H1 (cell line): ENCODE data around the gene C11orf71.

Experiments used
- ASH2L ChIP-seq: fragments of 200-600, 300-600 bp; sonication (generic); IDR thresholded peaks from one replicate; pipeline ENCODE4 v1.7.1; 2017; ENCODE audit warnings: low read length
- CBX8 ChIP-seq: fragments of 300-800, 300-1000 bp; sonication (generic); IDR thresholded peaks from 2 replicates; pipeline ENCODE4 v1.7.1; 2016; ENCODE audit warnings: low read depth, low read length, borderline replicate concordance
- CTBP2 ChIP-seq: IDR thresholded peaks from 2 replicates; pipeline ENCODE4 v1.7.0; 2011; ENCODE audit warnings: borderline replicate concordance, mild to moderate bottlenecking, moderate library complexity, mixed read lengths, low read length; ENCODE audit not compliant: insufficient read depth, insufficient read length
- CTCF ChIP-seq, 3 experiments: IDR thresholded peaks; 1 replicate in 2 of 3; 2 replicates in 1 of 3; pipeline versions ENCODE4 v1.5.1 to v1.6.1; 2011; ENCODE audit warnings: low read length in 3 of 3, mild to moderate bottlenecking in 3 of 3, inconsistent platforms in 2 of 3, low read depth in 1 of 3, moderate library complexity in 1 of 3; ENCODE audit not compliant: insufficient read depth in 1 of 3; ENCODE audit errors: control extremely low read depth in 1 of 3
- EGR1 ChIP-seq: IDR thresholded peaks from 2 replicates; pipeline ENCODE4 v1.6.1; 2011; ENCODE audit warnings: low read depth, low read length, borderline replicate concordance
- EZH2 ChIP-seq: fragments of 200-600 bp; sonication (generic); IDR thresholded peaks from 2 replicates; pipeline ENCODE4 v1.7.1; 2012; ENCODE audit warnings: low read depth, mild to moderate bottlenecking, moderate library complexity, low read length, inconsistent platforms; ENCODE audit not compliant: severe bottlenecking
- GABPA ChIP-seq: IDR thresholded peaks from 2 replicates; pipeline ENCODE4 v1.6.1; 2011; ENCODE audit warnings: mild to moderate bottlenecking, low read length, moderate library complexity, borderline replicate concordance; ENCODE audit not compliant: insufficient read depth
- MAX ChIP-seq: IDR thresholded peaks from 2 replicates; pipeline ENCODE4 v1.6.1; 2012; ENCODE audit warnings: inconsistent platforms
- PHF8 ChIP-seq: fragments of 200-600 bp; sonication (generic); conservative IDR thresholded peaks from 2 replicates; pipeline ENCODE4 v1.7.1; 2012; ENCODE audit warnings: low read depth, mild to moderate bottlenecking, inconsistent platforms, low read length, moderate library complexity
- POLR2A ChIP-seq, 2 experiments: IDR thresholded peaks; 1 replicate in 1 of 2; 2 replicates in 1 of 2; pipeline ENCODE4 v1.6.1; 2011; ENCODE audit warnings: low read depth in 2 of 2, low read length in 2 of 2, mild to moderate bottlenecking in 2 of 2; ENCODE audit errors: control extremely low read depth in 1 of 2
- SAP30 ChIP-seq: fragments of 300-600 bp; sonication (generic); IDR thresholded peaks from 2 replicates; pipeline ENCODE4 v1.7.1; 2012; ENCODE audit warnings: low read length, moderate library complexity, mild to moderate bottlenecking, inconsistent platforms; ENCODE audit not compliant: insufficient read depth, insufficient replicate concordance
- SIN3A ChIP-seq, 2 experiments: IDR thresholded peaks in 1 of 2; conservative IDR thresholded peaks in 1 of 2; 2 replicates each; pipeline ENCODE4 v1.6.1; 2011 to 2012; ENCODE audit warnings: low read length in 2 of 2, improper control_type of control experiment in 1 of 2, low read depth in 1 of 2, mild to moderate bottlenecking in 1 of 2
- SP4 ChIP-seq: IDR thresholded peaks from 2 replicates; pipeline ENCODE4 v1.6.1; 2012; ENCODE audit warnings: low read length, inconsistent platforms
- USF2 ChIP-seq: IDR thresholded peaks from 2 replicates; pipeline ENCODE4 v1.6.1; 2011; ENCODE audit warnings: low read length, improper control_type of control experiment

GRCh38 chr11:114392735-114393667 lies 7.3 kb downstream of the C11orf71 start:
- TF ChIP-seq MAX = no peak
- TF ChIP-seq CTCF (IDR thresholded peaks at IDR 0.05; ENCODE audit: control extremely low read depth in 1 of 3, insufficient read depth in 1 of 3, low read depth in 1 of 3, low read length in 3 of 3) = no peak
- no peak for TF ChIP-seq EZH2
- no peak for TF ChIP-seq SIN3A (conservative IDR thresholded peaks at IDR 0.05 in 1 of 2, IDR thresholded peaks at IDR 0.05 in 1 of 2; ENCODE audit: low read depth in 1 of 2, low read length in 2 of 2)
- no peak for TF ChIP-seq POLR2A (IDR thresholded peaks at IDR 0.05; ENCODE audit: control extremely low read depth in 1 of 2, low read depth in 2 of 2, low read length in 2 of 2)
- no peak for TF ChIP-seq SAP30
- TF ChIP-seq GABPA = no peak
- TF ChIP-seq PHF8 = no peak
- no peak for TF ChIP-seq USF2
- TF ChIP-seq ASH2L = no peak
- no peak for TF ChIP-seq SP4
- no peak for TF ChIP-seq CBX8
- TF ChIP-seq CTBP2 = no peak
- TF ChIP-seq EGR1 = no peak
